ENCODE data around the gene LRP1.
"Not testable (repeated sequence)": the region's sequence is repeated elsewhere in the genome, so short reads cannot be mapped to it uniquely, and the experiment has no call there.

The LRP1 gene

DNA sequence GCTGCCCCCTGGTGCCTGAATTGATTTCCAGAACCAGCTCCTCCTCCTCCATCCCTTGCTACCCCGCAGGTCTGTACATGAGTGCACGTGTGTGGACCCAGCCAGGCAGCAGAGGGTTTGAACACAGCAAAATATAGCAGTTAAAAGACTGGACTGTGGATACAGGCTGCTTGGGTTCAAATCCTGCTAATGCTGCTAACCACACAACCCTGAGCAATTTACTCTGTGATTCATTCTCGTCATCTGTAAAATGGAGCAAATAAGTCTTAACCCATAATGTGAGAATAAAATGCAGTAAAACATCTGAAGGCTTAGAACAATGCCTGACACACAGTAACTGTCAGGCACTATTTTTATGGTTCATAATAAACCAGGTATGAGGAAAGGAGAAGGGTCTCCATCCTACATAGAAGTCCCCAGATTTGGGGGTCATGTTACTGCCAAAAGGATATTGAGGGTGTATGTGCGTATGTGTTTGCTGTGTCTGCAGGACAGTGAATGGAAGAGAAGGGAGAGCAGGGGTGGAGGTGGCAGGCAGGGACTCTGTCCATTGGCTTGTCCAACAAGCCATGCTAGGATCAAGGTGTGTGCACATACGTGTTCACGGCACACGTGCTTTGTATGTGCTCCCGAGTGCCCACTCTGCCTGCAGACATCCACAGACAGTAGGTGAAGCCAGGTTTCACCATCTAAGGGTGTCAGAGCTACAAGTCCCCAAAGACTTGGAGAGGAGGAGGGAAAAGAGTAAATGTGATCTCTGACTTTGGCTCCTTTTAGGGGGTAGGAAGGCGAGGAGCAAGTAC is 15.6 kb upstream of the LRP1 start:
- DNase-seq = no peak

DNA sequence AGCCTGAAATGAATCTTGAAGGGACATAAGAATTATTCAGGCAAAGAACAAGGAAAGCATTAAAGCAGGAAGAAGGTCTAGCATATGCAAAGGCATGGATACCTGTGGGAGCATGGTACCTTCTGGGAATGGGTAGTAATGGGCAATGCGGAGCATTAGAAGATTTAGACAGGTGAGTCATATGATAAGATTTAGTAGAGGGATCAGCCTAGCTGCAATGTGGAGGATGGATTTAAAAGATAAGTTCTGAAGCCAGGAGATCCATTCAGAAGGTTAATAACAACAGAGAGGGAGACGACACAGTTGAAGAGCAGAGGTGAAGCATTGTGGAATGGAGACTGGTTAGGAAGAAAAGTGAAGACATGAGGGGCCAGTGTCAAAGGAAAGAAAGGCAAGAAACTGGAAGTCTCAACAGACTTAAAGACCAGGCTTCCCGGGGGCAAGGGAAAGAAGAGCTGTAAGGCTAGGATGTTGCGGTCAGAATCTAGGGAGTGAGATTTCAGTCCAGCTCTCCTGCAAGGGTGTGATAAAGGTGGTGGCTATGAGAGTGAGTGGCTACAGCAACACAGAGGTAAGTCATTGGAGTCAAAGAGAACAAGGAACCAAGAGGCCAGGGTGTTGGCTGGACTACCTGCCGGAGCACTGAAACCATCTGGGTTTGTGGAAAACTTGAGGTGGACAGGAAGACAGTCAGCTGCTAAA is 11.6 kb upstream of the LRP1 start:
- DNase-seq = no peak

DNA sequence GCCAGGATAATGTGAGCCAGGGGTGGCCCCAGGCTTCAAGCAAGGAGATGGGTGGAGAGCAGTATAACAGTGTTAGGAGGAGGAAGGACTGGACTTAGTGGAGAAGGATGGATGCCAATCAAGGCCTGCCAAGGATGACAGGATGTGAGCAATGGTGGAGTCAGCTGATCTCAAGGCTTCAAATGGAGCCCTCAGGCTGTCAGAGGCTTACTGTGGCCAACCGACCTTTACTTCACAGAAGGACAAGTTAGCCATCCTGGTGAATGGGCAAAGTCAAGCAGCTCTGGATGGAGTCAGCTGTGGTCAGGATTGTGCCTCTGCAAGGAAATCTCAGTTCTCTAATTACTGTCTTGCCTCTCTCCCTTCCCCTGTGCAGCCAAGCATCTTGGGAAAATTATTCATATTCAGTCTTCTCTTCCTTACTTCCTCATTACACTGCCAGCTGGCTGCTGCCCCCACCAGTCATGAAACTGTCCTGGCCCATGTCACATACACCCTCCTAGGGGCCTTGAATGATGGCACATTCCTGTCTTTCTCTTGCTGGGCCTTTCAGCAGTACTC is 9.5 kb upstream of the LRP1 start:
- no peak for DNase-seq

DNA sequence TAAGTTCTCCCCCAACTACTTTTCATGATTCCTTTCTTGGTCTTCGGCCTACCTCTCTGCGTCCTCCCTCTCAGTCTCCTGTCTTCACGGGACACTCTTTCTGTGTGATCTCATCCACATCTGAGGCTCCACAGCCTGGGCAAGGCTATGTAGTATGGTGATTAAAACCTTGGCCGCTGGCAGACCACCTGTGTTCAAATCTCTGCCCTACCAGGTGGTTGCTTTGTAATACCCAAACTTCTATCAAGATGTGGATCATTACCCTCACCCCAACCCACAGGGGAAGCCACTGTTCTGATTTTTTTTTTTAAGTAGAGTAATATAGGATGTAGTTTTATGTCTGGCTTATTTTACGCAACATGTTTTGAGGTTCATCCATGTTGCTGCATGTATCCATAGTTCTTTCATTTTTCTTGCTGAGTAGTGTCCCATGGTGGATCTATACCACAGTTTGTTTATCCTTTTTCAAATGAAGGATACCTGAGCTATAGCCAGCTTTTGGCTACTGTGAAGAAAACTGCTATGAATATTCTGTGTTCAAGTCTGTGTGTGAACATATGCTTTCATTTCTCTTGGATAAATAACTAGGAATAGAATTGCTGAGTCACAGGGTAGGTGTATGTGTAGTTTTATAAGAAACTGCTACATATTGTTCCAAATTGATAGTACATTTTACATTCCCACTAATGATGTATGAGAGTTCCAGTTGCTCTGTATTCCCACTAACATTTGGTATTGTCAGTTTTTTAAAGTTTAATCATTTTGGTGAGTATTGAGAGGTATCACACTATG is 8.8 kb upstream of the LRP1 start:
- DNase-seq = no peak

DNA sequence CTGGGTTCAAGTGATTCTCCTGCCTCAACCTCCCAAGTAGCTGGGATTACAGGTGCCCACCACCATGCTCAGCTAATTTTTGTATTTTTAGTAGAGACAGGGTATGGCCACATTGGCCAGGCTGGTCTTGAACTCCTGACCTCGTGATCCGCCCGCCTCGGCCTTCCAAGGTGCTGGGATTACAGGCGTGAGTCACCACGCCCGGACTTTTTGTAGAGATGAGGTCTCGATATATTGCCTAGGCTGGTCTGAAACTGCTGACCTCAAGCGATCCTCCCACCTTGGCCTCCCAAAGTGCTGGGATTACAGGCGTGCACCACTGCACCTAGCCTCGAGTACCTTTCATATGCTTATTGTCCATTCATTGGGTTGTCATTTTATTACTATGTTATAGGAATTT is 7.6 kb upstream of the LRP1 start:
- DNase-seq = not testable (repeated sequence)

DNA sequence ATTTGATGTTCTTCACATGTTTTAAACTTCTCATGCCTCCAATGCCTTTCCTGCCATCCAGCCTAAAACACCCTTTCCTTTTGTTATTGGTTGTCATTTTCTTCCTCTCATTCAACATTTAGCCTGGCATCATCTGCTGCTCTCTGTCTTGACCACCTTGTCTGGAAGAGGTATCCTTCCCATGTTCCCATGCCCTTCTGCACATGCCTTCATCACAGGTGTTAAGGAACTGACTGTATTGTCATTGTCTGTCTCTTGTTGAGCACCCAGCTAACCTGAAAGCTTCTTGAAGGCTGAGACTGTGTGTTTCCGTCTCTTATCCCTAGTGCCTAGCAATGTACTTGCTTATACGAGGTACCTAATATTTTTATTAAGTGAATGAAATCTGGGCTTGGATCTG is 4.5 kb upstream of the LRP1 start:
- DNase-seq = no peak

DNA sequence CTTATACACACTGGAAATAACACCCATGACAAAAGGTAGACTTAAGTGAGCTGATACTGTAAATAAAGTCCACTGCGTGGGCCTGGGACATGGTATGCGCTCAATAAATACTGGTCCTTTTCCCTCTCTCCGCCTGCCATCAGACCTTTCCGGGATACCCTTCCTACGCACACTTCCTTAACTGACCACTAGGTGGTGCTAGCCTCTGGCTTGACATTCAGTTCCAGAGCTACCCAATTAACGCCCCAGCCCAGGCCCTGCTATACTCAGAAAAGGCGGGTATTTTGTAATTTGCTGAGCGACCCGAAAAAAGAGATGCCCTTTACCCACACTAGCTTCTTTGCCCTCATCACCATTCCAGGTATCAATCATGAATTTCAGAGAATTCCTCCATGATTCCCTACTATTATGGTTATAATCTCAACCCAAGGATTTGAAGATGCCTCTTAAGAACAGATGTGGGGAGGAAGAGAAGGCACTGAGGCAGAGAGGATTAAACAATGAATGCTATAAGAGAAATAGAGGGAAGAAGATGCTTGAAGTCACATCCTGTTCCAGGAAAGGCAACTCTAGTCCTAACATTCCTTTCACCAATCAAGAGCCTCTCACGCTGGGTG is 3.9 kb upstream of the LRP1 start:
- no peak for DNase-seq

DNA sequence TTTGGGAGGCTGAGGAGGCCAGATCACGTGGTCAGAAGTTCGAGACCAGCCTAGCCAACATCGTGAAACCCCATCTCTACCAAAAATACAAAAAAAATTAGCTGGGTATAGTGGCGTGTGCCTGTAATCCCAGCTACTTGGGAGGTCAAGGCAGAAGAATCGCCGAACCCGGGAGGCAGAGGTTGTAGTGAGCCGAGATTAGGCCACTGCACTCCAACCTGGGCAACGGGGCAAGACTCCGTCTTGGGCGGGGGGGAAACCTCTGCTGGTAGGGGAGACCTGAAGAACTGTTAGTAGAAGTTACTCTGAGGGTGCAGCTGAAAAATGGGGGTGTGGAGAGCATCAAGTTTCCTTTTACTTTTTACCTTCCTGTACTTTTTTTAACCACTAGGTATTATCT is 2.2 kb upstream of the LRP1 start:
- no peak for DNase-seq

DNA sequence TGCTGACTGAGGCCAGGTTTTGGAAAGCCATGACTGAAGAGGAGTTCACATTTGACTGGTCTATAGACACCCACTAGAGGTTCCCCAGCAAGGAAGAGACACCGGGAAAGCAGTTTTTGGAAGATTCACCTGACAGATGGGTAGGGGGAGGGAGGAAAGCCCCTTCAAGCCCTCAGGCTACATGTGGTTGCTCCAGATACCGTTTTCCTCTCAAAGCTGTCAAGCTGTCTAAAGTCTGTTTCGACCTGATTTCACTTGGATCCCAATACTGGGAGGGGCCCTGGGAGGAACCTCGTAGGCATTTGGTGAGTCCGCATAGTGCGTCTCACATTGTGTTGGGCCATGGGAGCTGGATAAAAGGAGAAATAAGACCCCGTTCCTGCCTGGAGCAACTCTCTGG is 1.7 kb upstream of the LRP1 start:
- no peak for DNase-seq

DNA sequence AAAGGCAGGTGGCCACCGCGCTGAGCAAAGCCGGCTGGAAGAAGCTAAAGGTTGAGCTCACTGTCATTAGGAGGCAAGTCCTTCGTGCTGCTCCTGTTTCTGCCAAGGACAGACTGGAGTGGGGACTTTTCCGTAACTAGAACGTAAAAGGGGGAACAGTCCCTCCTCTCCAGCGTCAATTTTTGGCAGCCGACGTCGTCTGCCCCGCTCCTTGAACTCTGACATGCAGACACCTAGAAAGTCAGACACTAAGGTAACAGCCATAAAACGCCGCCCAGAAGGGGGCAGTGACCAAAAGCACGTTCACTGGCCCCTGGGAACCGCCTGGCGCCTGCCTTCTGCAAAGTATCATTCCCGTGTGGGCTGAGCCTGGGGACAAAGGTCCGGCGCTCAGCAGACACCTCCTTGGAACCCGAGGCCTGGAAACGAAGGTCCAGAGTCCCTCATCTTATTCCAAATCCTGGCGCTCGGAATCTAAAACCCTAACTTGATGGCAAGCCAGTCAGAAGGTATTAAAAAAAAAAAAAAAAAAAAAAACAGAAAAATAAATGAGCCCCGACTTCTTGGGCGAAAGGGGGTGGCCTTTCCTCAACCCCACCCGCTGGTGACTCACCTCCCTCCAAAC is 1.1 kb upstream of the LRP1 start:
- DNase-seq = no peak

DNA sequence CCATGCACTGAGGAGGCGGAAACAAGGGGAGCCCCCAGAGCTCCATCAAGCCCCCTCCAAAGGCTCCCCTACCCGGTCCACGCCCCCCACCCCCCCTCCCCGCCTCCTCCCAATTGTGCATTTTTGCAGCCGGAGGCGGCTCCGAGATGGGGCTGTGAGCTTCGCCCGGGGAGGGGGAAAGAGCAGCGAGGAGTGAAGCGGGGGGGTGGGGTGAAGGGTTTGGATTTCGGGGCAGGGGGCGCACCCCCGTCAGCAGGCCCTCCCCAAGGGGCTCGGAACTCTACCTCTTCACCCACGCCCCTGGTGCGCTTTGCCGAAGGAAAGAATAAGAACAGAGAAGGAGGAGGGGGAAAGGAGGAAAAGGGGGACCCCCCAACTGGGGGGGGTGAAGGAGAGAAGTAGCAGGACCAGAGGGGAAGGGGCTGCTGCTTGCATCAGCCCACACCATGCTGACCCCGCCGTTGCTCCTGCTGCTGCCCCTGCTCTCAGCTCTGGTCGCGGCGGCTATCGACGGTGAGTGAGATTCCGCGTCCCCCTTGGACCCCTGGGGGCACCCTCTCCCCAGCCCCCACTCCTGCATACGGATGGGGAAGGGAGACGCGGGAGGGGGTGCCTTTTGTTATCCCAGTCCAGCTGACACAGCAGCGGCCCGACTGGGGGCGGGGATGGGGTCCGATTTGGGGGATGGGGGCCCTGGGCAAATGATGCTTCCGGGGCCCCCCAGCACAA is 400 bp downstream of the LRP1 start:
- DNase-seq = no peak

DNA sequence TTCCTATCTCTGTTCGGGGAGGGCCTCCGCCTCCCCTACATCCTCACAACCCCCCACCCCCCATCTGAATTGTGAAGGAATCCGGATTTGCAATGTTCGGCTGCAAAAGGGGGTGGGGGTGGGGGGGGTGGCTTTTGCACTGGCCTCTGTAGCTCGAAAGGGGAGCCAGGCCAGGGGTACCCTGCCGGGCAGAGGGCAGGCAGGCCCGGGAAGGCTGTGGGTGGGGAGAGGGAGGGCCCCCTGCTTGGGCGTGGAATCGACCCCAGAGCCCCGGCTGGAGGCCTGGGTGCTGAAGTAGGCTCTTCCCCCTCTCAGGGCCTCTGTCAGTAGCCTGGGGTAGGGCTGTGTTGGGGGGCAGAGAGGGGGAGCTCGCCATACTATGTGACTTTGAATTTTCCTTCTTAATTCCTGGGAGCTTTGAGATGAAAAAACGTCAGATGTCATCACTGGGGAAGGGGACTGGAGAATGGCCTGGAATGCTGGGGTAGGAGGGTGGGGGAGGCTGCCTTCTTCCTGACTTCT is 1.1 kb downstream of the LRP1 start:
- no peak for DNase-seq

DNA sequence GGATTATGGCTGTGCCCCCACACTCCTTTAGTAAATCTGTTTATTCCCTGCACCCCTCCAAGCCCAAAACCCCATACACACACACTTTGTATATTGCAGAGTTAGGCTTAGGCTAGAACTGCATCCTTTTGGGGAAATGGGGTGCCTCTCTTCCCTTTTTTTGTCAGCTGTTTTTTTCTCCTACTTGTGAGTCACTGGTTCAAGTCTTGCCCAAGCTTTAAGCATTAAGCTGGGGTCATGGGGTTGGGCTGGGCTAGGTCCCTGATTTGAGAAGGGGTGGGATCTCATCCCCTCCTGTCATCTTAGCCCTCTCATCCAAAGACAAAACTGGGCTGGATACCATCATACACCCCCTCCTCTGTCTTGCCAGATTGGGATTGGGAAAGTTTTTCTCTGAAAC is 1.6 kb downstream of the LRP1 start:
- DNase-seq = no peak

DNA sequence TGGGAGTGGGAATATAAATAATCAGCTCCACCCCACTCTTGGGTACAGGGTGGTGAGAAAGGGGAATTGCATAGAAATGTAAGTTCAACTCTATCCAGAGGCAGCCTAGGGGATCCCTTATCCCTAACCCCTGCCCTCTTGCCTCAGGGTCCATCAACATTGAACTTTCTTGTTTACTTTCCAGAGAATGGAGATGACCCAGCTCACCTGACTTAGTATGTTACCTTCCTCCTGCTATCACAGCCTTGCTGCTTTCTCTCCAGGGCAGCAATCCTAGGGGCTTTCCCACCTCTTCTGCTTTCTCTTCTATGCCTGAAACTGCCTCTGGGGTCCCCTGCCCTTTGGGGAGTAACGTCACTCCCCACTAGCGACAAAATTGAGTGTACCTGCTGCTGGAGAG is 2.7 kb downstream of the LRP1 start:
- DNase-seq = no peak

DNA sequence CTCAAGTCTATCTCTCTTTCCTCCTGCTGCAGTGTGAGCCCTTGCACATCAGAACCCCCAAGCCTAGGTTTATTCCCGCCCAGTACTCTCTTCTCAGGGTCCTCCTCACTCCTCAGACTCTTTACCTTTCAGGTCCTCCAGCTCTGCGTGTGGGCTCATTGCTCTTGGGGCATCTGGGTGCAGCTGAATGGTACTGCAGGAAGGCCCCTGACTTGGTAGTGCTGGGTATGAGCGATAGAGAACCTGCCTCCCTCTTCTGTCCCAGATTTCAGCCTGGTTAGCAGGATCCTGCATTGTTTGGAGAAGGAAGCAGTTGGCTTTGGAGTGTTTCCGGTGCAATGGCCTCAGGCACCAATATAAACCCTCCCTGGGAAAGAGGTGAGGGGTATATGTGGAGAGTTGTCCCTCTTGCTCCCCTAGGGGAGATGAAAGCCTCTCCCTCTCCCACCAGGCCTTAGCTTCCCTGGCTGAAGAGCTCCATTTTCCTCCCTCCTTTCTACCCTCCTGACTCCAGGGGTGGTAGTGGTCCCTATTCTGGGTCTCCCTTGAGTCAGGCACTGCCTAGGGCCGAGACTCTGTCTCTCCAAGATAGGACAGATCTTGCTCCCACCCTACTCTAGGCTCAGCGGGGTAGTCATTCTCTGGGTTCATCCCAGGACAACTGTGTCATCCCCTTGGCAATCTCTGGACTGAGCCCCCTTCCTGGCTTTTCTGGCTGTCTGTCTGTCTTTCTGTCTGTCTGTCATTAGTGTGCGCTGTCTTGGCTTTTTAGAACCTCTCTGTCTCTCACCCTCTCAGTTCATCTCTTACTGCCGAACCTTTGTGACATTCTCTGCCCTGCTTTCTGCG is 3.8 kb downstream of the LRP1 start:
- no peak for DNase-seq

DNA sequence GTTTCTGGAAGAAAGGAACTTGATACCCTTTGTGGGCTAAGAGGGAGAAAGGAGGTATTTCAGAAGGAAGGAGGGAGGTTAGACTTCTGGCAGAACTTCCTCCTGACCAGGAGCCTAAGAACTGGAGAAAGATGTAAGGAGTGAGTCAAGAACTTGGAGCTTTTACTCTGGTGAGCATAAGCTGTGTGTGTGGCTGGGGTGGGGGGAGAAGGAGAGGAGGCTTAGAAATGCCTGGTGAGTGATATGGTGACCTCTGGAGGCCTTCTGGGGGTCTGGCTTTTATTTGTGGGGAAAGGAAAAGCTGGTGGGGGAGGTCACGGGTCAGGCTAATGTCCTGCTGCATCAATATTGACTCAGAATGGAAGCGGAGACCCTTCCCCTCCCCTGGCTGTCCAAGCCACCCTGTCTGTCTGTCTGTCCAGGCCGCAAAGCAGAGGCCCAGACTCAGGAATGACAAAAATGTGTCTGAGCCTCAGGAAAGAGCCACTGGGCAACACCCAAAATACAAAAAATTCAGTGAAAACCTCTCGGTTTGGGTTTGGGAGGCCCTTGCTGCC is 4.8 kb downstream of the LRP1 start:
- no peak for DNase-seq

DNA sequence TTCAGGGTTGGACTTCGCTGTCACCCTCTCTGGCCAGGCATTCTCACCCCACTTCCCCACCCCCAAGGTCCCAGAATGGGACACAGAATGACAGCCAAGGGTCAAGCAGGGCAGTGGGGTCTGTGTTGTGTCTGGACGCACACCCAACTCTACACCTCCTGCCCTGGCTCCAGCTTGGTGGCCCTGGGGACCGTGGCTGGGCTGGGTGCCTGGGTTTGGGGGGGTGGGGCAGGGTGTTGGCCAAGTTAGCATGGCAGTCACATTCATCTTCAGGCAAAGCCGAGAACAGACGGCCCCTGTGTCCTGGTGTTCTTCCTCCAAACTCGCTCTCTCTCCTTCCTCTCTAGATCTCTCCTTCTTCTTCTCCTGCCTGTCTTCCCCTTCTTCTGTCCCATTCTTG is 5.6 kb downstream of the LRP1 start:
- DNase-seq = no peak

DNA sequence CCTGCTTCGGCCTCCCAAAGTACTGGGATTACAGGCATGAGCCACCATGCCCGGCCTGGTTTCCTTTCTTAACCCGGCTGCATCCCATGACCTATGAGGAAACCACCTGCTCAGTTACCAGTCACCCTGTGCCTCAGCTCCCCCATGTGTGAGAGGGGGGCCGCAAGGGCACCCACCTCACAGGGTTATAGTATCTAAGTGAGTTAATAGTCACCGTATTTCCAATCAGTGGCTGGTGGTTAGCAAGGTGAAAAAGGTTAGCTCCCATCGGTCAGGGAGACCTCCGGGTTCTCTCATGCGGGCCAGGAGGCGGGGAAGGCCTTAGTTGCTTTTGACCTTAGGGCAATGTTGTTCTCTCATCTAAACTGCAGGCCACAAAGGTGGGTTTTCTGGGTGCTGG is 6.7 kb downstream of the LRP1 start:
- DNase-seq = no peak

DNA sequence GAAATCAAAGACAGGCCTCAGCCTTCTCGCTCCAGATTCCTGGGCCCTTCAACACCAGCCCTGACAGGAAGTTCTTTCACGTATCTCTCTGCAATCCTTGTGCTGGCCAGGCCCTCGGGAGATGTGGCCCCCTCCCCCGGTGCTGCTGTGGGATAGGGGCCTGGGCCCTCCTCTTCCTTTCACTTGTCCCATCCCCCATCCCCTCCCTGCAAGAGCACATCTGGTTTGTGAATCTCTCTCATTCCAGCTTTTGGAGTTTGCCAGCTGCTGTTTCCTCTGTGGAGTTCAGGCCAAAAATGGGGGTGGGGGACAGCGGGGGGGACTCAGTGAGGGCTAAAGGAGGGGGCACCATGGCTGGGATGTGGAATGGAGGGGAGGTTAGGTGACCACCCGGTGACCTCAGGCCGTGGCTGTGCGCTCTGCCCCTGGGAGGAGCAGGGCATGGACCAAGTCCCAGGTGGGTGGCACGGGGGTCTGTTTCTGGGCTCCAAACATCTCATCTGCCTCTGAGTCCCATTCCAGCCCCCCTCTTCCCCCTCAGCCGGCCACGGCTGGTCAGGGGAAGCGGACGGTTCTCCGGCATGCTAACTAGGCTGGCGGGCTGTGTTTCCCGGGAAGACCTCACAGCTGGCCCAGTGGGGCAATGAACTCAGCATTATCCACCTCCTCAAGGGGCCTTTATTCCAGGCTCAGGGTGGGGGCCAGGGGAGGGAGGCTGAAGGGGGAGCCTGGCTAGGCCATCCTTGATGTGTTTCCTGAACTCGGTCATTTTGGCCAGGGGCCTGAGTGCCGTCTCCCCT is 7.4 kb downstream of the LRP1 start:
- DNase-seq = no peak

All from NCI-H2081 treated with DMSO at 0.1 percent for 48 hours (cell line).